Lower lobe of right lung (tissue), 2 donors: ENCODE data around the gene SIM1. TPM values are rescaled to one million over a fixed set of nuclear protein-coding genes. Genes with fewer than 3 reads are reported as not detected.

Experiments used
- ATAC-seq, 2 donors: fragments of 200-7000 bp; cut with Tn5 transposase; one replicate each; pipeline ENCODE4 v1.9.1; 2020 to 2022; ENCODE audit warnings: mild to moderate bottlenecking in 2 of 2, moderate library complexity in 2 of 2
- DNase-seq: peaks from one replicate; pipeline ENCODE4 v3.0.0-alpha.2; 2020
- H3K27ac ChIP-seq: fragments of 200-600 bp; one replicate; pipeline ENCODE4 v1.8.0; 2022
- H3K27me3 ChIP-seq: fragments of 200-600 bp; one replicate; pipeline ENCODE4 v1.8.0; 2022; ENCODE audit warnings: low read depth
- H3K36me3 ChIP-seq: fragments of 200-600 bp; one replicate; pipeline ENCODE4 v1.8.0; 2022; ENCODE audit warnings: mild to moderate bottlenecking
- H3K4me1 ChIP-seq: fragments of 200-600 bp; one replicate; pipeline ENCODE4 v1.8.0; 2022
- H3K4me3 ChIP-seq: fragments of 200-600 bp; one replicate; pipeline ENCODE4 v1.8.0; 2022; ENCODE audit warnings: mild to moderate bottlenecking
- H3K9me3 ChIP-seq: fragments of 200-600 bp; one replicate; pipeline ENCODE4 v1.8.0; 2022
- intact Hi-C: fragments of 100-400 bp; cut with DNase I; formaldehyde crosslinking; loops from one replicate; pipeline ENCODE4 v1.11.0; 2022
- total RNA-seq: library from RNA; stranded (reverse); fragmentation: NEBNext Ultra II Directional; extraction: Animal tissue kit (Norgen Biotek cat#: 25700); gene quantifications from one replicate; pipeline ENCODE4 v1.2.1, GENCODE V29; 2021
- TF ChIP-seq, protein P1 (sequence below): fragments of 200-600 bp; IDR thresholded peaks from one replicate; pipeline ENCODE4 v1.8.0; 2022; ENCODE audit warnings: antibody characterized with exemption, mild to moderate bottlenecking
- donor health status: DM: no; HTN: yes; CAD: no; lungs with severe emphysema.

Gene SIM1
- total RNA-seq, 1 donor from 2014 or later, result not detected

DNA sequence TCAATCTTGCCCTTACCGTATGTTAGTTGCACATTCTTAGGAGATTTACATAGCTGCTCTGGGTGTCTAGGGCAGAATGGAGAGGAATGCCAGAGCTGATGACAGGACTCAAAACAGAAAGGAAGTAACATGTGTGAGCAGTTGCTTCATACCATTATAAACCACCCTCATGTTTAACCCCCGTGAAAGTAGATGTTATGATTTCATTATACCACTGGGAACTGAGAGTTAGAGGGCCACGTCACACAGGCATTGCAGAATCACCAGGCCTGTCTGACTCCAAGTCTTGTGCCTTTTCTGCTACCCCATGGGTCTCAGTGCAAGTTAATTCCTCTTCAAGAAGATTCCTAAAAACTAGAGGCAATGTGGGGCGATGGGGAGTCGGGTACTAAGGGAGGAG is 23.5 kb upstream of the SIM1 start:
- intact Hi-C loops, result no loop called here
- Histone ChIP-seq H3K27me3 (peaks cover 10% of the 10 kb centered on the region), H3K9me3 (no peaks in the 10 kb centered on the region), H3K36me3 (no peaks in the 10 kb centered on the region), H3K4me1 (no peaks in the 10 kb centered on the region), H3K27ac (no peak overlapping the region), H3K4me3 (no peak overlapping the region)
- TF ChIP-seq, protein P1, sequence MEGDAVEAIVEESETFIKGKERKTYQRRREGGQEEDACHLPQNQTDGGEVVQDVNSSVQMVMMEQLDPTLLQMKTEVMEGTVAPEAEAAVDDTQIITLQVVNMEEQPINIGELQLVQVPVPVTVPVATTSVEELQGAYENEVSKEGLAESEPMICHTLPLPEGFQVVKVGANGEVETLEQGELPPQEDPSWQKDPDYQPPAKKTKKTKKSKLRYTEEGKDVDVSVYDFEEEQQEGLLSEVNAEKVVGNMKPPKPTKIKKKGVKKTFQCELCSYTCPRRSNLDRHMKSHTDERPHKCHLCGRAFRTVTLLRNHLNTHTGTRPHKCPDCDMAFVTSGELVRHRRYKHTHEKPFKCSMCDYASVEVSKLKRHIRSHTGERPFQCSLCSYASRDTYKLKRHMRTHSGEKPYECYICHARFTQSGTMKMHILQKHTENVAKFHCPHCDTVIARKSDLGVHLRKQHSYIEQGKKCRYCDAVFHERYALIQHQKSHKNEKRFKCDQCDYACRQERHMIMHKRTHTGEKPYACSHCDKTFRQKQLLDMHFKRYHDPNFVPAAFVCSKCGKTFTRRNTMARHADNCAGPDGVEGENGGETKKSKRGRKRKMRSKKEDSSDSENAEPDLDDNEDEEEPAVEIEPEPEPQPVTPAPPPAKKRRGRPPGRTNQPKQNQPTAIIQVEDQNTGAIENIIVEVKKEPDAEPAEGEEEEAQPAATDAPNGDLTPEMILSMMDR, result no peak
- no peak for DNase-seq
- ATAC-seq, result no peak

DNA sequence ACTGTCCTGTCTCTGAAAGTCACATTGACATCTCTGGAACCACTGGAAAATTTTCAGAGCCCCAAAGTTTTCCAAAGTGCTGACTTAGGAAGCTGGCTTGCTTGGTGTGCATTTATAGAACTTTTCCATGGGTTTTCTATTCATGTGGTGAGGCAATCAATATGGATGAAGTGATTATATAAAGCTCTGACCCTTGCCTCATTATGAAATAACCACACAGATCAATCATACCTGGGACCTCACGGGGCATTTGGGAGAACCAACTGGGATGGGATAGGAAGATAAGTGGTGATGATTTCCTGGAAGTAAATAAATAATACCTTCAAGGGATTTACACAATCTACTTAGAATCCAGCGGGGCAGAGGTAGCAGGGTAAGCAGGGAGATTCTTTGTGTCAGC is 22.9 kb upstream of the SIM1 start:
- intact Hi-C loops, result no loop called here

DNA sequence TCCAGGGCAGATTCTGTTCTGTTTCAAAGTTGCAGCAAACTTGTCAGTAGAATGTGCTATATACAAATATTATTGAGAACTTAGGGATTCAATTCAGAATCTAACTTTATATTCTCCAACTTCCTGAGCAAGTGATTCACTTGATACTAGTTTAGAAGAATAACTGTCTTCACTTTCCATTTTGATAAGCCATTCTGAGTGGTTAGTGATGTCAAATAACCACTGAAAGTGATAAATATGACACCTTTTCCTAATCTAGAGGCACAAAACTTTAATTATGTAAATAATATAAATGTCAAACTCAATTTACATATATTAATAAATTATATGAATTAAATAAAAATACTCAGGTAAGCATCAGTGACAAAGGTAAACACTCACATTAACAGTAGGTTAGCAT is 20.5 kb upstream of the SIM1 start:
- H3K36me3 ChIP-seq, result no peaks in the 10 kb centered on the region
- TF ChIP-seq, protein P1, result no peak
- H3K4me3 ChIP-seq, result no peak overlapping the region
- no peaks in the 10 kb centered on the region for H3K9me3 ChIP-seq
- no peaks in the 10 kb centered on the region for H3K4me1 ChIP-seq
- intact Hi-C loops, result no loop called here
- H3K27me3 ChIP-seq, result peaks cover 10% of the 10 kb centered on the region
- H3K27ac ChIP-seq, result no peak overlapping the region
- no peak for ATAC-seq
- DNase-seq, result no peak

More for the DNA sequence above, 22.9 kb upstream of the SIM1 start:
- Histone ChIP-seq H3K27ac (no peak overlapping the region), H3K9me3 (no peaks in the 10 kb centered on the region), H3K4me3 (no peak overlapping the region), H3K36me3 (no peaks in the 10 kb centered on the region), H3K27me3 (peaks cover 10% of the 10 kb centered on the region), H3K4me1 (no peaks in the 10 kb centered on the region)
- DNase-seq (no peak), ATAC-seq (no peak)
- TF ChIP-seq, protein P1, result no peak

DNA sequence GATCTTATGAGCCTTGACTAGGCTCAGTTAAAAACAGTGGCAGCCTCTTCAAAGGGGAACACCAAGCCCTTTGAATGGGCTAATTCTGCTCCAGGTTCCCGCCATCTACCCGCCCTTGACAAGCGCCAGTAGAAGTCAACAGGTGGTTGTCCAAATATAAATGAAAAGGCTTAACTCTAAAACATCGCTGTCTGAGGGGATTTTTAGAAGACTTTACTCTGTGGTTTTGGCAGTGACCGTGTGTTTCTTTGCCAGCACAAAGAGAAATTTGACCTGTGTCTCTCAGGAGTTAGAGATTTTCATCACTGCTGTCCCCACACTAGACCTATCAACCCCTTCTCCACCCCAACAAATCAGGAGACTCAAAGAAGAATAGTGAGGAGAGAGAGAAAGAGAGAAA is 19.8 kb upstream of the SIM1 start:
- intact Hi-C loops, result no loop called here
- DNase-seq, result no peak
- Histone ChIP-seq H3K36me3 (no peaks in the 10 kb centered on the region), H3K27ac (no peak overlapping the region), H3K4me1 (no peaks in the 10 kb centered on the region), H3K9me3 (no peaks in the 10 kb centered on the region), H3K27me3 (peaks cover 10% of the 10 kb centered on the region), H3K4me3 (no peak overlapping the region)
- no peak for ATAC-seq
- TF ChIP-seq, protein P1, result no peak

DNA sequence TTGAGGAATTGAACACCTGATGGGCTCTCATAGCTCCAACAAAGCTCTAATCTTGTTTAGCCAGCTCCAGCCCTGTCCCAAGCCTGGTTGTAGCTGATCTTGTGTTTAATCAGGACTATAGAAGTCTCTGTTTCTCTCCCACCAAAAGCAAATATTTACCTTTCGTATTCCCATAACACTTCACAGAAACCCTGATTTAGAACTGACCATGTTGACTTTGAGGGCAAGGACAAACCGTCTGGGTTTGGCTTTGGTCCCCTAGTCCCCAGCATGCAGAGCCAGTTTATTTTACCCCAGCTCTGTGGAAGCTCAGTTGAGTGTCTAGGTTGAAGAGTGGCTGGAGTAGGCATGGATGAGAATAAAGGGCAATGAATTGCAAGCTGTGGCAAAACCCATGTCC is 18.0 kb upstream of the SIM1 start:
- H3K27ac ChIP-seq, result no peak overlapping the region
- TF ChIP-seq, protein P1, result no peak
- DNase-seq (no peak), ATAC-seq (no peak)
- no peak overlapping the region for H3K4me3 ChIP-seq
- H3K36me3 ChIP-seq, result no peaks in the 10 kb centered on the region
- intact Hi-C loops, result no loop called here
- peaks cover 10% of the 10 kb centered on the region for H3K27me3 ChIP-seq
- no peaks in the 10 kb centered on the region for H3K4me1 ChIP-seq
- H3K9me3 ChIP-seq, result no peaks in the 10 kb centered on the region
